ENCODE data around the gene PLA2G4C. TPM values are rescaled to one million over a fixed set of nuclear protein-coding genes. Genes with fewer than 3 reads are reported as not detected.

PLA2G4C gene
- polyA plus RNA-seq, 2 of the 4 experiments (the other 2 are of a cell fraction), result 1.4 to 2.1 TPM

GRCh38 chr19:48136547-48136946, 25.9 kb upstream of the PLA2G4C start:
- H3K4me1 ChIP-seq, result no peaks in the 10 kb centered on the region
- CTCF ChIA-PET, result interaction anchor here (0.7 to 4.0 kb wide), 7 partner anchors 9 to 173 kb away, joined by 3 to 11 read pairs (median 5); partner anchors contain the start of gene PLA2G4C
- no peaks in the 10 kb centered on the region for H3K9me3 ChIP-seq
- H3K27ac ChIP-seq, result no peak overlapping the region
- WGBS (ENCODE audit: missing lambda C conversion rate), result 80% methylated on average over 4 of the region's 4 CpGs
- H3K4me3 ChIP-seq, result no peak overlapping the region
- H3K4me2 ChIP-seq, result no peak overlapping the region
- DNase-seq (ENCODE audit: low read depth in 1 of 2, low spot score in 1 of 2), result no peak
- ATAC-seq, result no peak; a peak in 2 of 6 replicates
- POLR2A ChIA-PET, result no interaction called here
- TF ChIP-seq CTCF (IDR thresholded peaks at IDR 0.05), result no peak
- no peak for TF ChIP-seq HES2 (IDR thresholded peaks at IDR 0.05)
- TF ChIP-seq POLR2A (IDR thresholded peaks at IDR 0.05; ENCODE audit: low read length), result no peak
- TF ChIP-seq NR3C1 (IDR thresholded peaks at IDR 0.05), result no peak
- TF ChIP-seq CEBPB (IDR thresholded peaks at IDR 0.05), result no peak
- no peak for TF ChIP-seq MAX (IDR thresholded peaks at IDR 0.05)
- TF ChIP-seq MAFK (IDR thresholded peaks at IDR 0.05; ENCODE audit: partially characterized antibody), result no peak
- no peak for TF ChIP-seq RNF2 (IDR thresholded peaks at IDR 0.05; ENCODE audit: borderline replicate concordance, low read depth)
- TF ChIP-seq BHLHE40 (IDR thresholded peaks at IDR 0.05; ENCODE audit: low read depth, low read length), result no peak
- no peak for TF ChIP-seq ESRRA (IDR thresholded peaks at IDR 0.05; ENCODE audit: borderline replicate concordance, low read length)
- no peak for TF ChIP-seq USF2 (IDR thresholded peaks at IDR 0.05)
- TF ChIP-seq ZFP36 (IDR thresholded peaks at IDR 0.05; ENCODE audit: borderline replicate concordance, partially characterized antibody), result no peak
- TF ChIP-seq BCL3 (IDR thresholded peaks at IDR 0.05), result no peak
- TF ChIP-seq HOXA7 (CRISPR knock-in tag; IDR thresholded peaks at IDR 0.05), result no peak
- no peak for TF ChIP-seq SMC3 (IDR thresholded peaks at IDR 0.05)
- no peak for TF ChIP-seq ZC3H11A (IDR thresholded peaks at IDR 0.05)
- TF ChIP-seq KDM5A (IDR thresholded peaks at IDR 0.05), result no peak
- no peak for TF ChIP-seq PHF8 (IDR thresholded peaks at IDR 0.05; ENCODE audit: borderline replicate concordance, low read depth)
- FAIRE-seq, result no peak

- Histone ChIP-seq H3K9me3 (no peaks in the 10 kb centered on the region), H3K4me1 (no peaks in the 10 kb centered on the region), H3K4me3 (no peak overlapping the region), H3K4me2 (no peak overlapping the region), H3K27ac (no peak overlapping the region; a peak in 1 of 6 replicates)
- FAIRE-seq (no peak), DNase-seq (ENCODE audit: low read depth in 1 of 2, low spot score in 1 of 2) (peak in 1 of 2 experiments; percentile 57), ATAC-seq (peak in 1 of 2 experiments; percentile 45; a peak in 3 of 6 replicates)
- ChIA-PET CTCF (interaction anchor here (1.5 to 4.0 kb wide), 6 partner anchors 8 to 172 kb away, joined by 4 to 14 read pairs (median 8); no protein-coding TSS in a partner anchor), POLR2A (interaction anchor here (1.4 kb wide), 1 partner anchor 25 kb away, joined by 3 read pairs; the partner anchor contains the start of gene PLA2G4C)
- no peak for TF ChIP-seq HES2 (IDR thresholded peaks at IDR 0.05)
- TF ChIP-seq ZNF302 (CRISPR knock-in tag; IDR thresholded peaks at IDR 0.05), result no peak
- TF ChIP-seq MAZ (IDR thresholded peaks at IDR 0.05; ENCODE audit: borderline replicate concordance, low read depth, low read length), result no peak
- TF ChIP-seq RARB (CRISPR knock-in tag; IDR thresholded peaks at IDR 0.05), result no peak
- no peak for TF ChIP-seq MAFK (IDR thresholded peaks at IDR 0.05; ENCODE audit: partially characterized antibody)
- no peak for TF ChIP-seq HOXB13 (CRISPR knock-in tag; IDR thresholded peaks at IDR 0.05; ENCODE audit: low read depth)
- TF ChIP-seq CHD4 (IDR thresholded peaks at IDR 0.05; ENCODE audit: borderline replicate concordance), result no peak
- no peak for TF ChIP-seq MAX (IDR thresholded peaks at IDR 0.05)
- TF ChIP-seq ZC3H11A (IDR thresholded peaks at IDR 0.05), result no peak
- TF ChIP-seq NR3C1 (IDR thresholded peaks at IDR 0.05), result no peak
- TF ChIP-seq JUNB (IDR thresholded peaks at IDR 0.05), result no peak
- no peak for TF ChIP-seq ELK1 (IDR thresholded peaks at IDR 0.05; ENCODE audit: low read depth, low read length)
- TF ChIP-seq E2F6 (IDR thresholded peaks at IDR 0.05; ENCODE audit: borderline replicate concordance, low read depth), result no peak
- TF ChIP-seq RFX5 (IDR thresholded peaks at IDR 0.05), result no peak
- no peak for TF ChIP-seq NFE2L2 (conservative IDR thresholded peaks at IDR 0.05; ENCODE audit: low read length)
- TF ChIP-seq PBX3 (IDR thresholded peaks at IDR 0.05), result no peak
- no peak for TF ChIP-seq CEBPB (IDR thresholded peaks at IDR 0.05)
- no peak for TF ChIP-seq SREBF2 (IDR thresholded peaks at IDR 0.05)
- no peak for TF ChIP-seq HOXA7 (CRISPR knock-in tag; IDR thresholded peaks at IDR 0.05)
- WGBS (ENCODE audit: missing lambda C conversion rate), result 84% methylated on average over 8 of the region's 8 CpGs
These were observed 24.8 kb upstream of the PLA2G4C start for GRCh38 chr19:48135411-48135810.

All from A549 (cell line).